Measurements from ENCODE around the gene OS9. TPM values are rescaled to one million over a fixed set of nuclear protein-coding genes. Genes with fewer than 3 reads are reported as not detected.
"Not testable (repeated sequence)": the region's sequence is repeated elsewhere in the genome, so short reads cannot be mapped to it uniquely, and the experiment has no call there.

The OS9 gene
- total and polyA plus RNA-seq, 2 of the 4 experiments (the other 2 are of a cell fraction): 159 to 272 TPM

DNA sequence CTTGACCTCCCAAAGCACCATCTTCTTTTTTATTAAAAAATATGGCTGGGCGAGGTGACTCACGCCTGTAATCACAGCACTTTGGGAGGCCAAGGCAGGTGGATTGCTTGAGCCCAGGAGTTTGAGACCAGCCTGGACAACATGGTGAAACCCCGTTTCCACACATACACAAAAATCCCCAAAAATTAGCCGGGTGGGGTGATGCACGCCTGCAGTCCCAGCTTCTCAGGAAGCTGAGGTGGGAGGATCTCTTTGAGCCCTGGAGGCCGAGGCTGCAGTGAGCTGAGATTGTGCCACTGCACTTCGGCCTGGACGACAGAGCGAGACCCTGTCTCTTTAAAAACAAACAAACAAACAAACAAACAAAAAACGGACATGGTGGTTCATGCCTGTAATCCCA, 24.2 kb upstream of the OS9 start:
- H3K23ac ChIP-seq (ENCODE audit: low read depth, low read length); H2BK15ac ChIP-seq (ENCODE audit: low read depth, low read length); H2AK9ac ChIP-seq (replicated peaks; ENCODE audit: low read depth, low read length, poor library complexity); ATAC-seq (ENCODE audit: low read depth); H2BK5ac ChIP-seq (ENCODE audit: low read depth, low read length, poor library complexity, severe bottlenecking); H3K36me3 ChIP-seq (ENCODE audit: control insufficient read depth, insufficient read depth, low read length); H2AFZ ChIP-seq (replicated peaks; ENCODE audit: low read length, poor library complexity); H3K9ac ChIP-seq (ENCODE audit: low read depth, low read length); in situ Hi-C loops (cut with MboI; ENCODE audit: low sequenced_read_pairs); H3K79me1 ChIP-seq (ENCODE audit: low read depth in 1 of 2, low read length in 2 of 2); H3K27ac ChIP-seq (ENCODE audit: insufficient read depth, low read length); H3K9me1 ChIP-seq (ENCODE audit: insufficient read depth, low read length); H2BK20ac ChIP-seq (ENCODE audit: low read depth, low read length); H4K5ac ChIP-seq (ENCODE audit: low read depth, low read length); BruUV-seq (replicated peaks); H3K4me1 ChIP-seq (ENCODE audit: control insufficient read depth, insufficient read depth, low read length); H3K9me3 ChIP-seq (ENCODE audit: control insufficient read depth, insufficient read depth, low read length); POLR2A ChIA-PET (ENCODE audit: unreplicated experiment); H3K18ac ChIP-seq (ENCODE audit: low read depth, low read length); H3K56ac ChIP-seq (ENCODE audit: extremely low read depth, insufficient read depth, low read length); H3K4me3 ChIP-seq (ENCODE audit: insufficient read depth, low read depth, low read length); H3K4me2 ChIP-seq (ENCODE audit: low read depth, low read length); H4K20me1 ChIP-seq (ENCODE audit: insufficient read depth, low read length); DNase-seq; H3K14ac ChIP-seq (replicated peaks; ENCODE audit: low read depth, low read length); H2AK5ac ChIP-seq (ENCODE audit: low read depth, low read length); H3K4ac ChIP-seq (ENCODE audit: low read depth, low read length); H3K27me3 ChIP-seq (ENCODE audit: control insufficient read depth, insufficient read depth, low read length); H4K8ac ChIP-seq (ENCODE audit: low read depth in 2 of 2, low read length in 2 of 2); intact Hi-C loops (cut with micrococcal nuclease); H4K91ac ChIP-seq (ENCODE audit: insufficient read depth, low read depth, low read length); H2BK120ac ChIP-seq (ENCODE audit: low read depth, low read length): not testable (repeated sequence)
- dilution Hi-C loops (cut with HindIII; ENCODE audit: low sequenced_read_pairs, unreplicated experiment): loop anchor here (25.0 kb wide), 1 partner anchor 107 kb away; the partner anchor contains the start of gene KIF5A
- no CpG with 5 or more reads among the region's 10 CpGs for WGBS, 2 experiments (ENCODE audit: extremely low coverage in 2 of 2, insufficient read length in 1 of 2)
- CTCF ChIA-PET: interaction anchor here (1.0 kb wide), 1 partner anchor 11 kb away, joined by 7 read pairs; no protein-coding TSS in a partner anchor

- H3K9me1 ChIP-seq (ENCODE audit: insufficient read depth, low read length); DNase-seq; H2BK20ac ChIP-seq (ENCODE audit: low read depth, low read length); H2AK9ac ChIP-seq (replicated peaks; ENCODE audit: low read depth, low read length, poor library complexity); H2BK120ac ChIP-seq (ENCODE audit: low read depth, low read length); H3K79me1 ChIP-seq (ENCODE audit: low read depth in 1 of 2, low read length in 2 of 2); H4K5ac ChIP-seq (ENCODE audit: low read depth, low read length); CTCF ChIA-PET; H2AK5ac ChIP-seq (ENCODE audit: low read depth, low read length); H3K27me3 ChIP-seq (ENCODE audit: control insufficient read depth, insufficient read depth, low read length); H2AFZ ChIP-seq (replicated peaks; ENCODE audit: low read length, poor library complexity); H4K8ac ChIP-seq (ENCODE audit: low read depth in 2 of 2, low read length in 2 of 2); ATAC-seq (ENCODE audit: low read depth); POLR2A ChIA-PET (ENCODE audit: unreplicated experiment); BruUV-seq (replicated peaks); H2BK15ac ChIP-seq (ENCODE audit: low read depth, low read length); in situ Hi-C loops (cut with MboI; ENCODE audit: low sequenced_read_pairs); H3K23ac ChIP-seq (ENCODE audit: low read depth, low read length); H3K4me3 ChIP-seq (ENCODE audit: insufficient read depth, low read depth, low read length); H3K56ac ChIP-seq (ENCODE audit: extremely low read depth, insufficient read depth, low read length); H3K4me2 ChIP-seq (ENCODE audit: low read depth, low read length); H3K4ac ChIP-seq (ENCODE audit: low read depth, low read length); H3K27ac ChIP-seq (ENCODE audit: insufficient read depth, low read length); H4K20me1 ChIP-seq (ENCODE audit: insufficient read depth, low read length); H4K91ac ChIP-seq (ENCODE audit: insufficient read depth, low read depth, low read length); H3K9me3 ChIP-seq (ENCODE audit: control insufficient read depth, insufficient read depth, low read length); H2BK5ac ChIP-seq (ENCODE audit: low read depth, low read length, poor library complexity, severe bottlenecking); H3K18ac ChIP-seq (ENCODE audit: low read depth, low read length); H3K14ac ChIP-seq (replicated peaks; ENCODE audit: low read depth, low read length); H3K9ac ChIP-seq (ENCODE audit: low read depth, low read length); H3K4me1 ChIP-seq (ENCODE audit: control insufficient read depth, insufficient read depth, low read length); intact Hi-C loops (cut with micrococcal nuclease); H3K36me3 ChIP-seq (ENCODE audit: control insufficient read depth, insufficient read depth, low read length): not testable (repeated sequence)
- dilution Hi-C loops (cut with HindIII; ENCODE audit: low sequenced_read_pairs, unreplicated experiment): loop anchor here (25.0 kb wide), 1 partner anchor 110 kb away; the partner anchor contains the start of gene KIF5A
- WGBS, 2 experiments (ENCODE audit: extremely low coverage in 2 of 2, insufficient read length in 1 of 2): no CpG with 5 or more reads among the region's 3 CpGs
Measured at GRCh38 chr12:57671811-57672210, 22.1 kb upstream of the OS9 start.

All from IMR-90 (cell line).